Head of caudate nucleus (tissue), 42 donors: Measurements from ENCODE around the gene ZKSCAN2.

Experiments used
- DNase-seq, 42 donors: peaks; one replicate each; pipeline versions ENCODE4 v3.0.0 to v3.0.0-alpha.2; 2020 to 2021; ENCODE audit warnings: mixed read lengths in 7 of 42
- intact Hi-C: fragments of 100-400 bp; cut with DNase I; formaldehyde crosslinking; loops from one replicate; pipeline ENCODE4 v1.15.0; 2022

The ZKSCAN2 gene

DNA sequence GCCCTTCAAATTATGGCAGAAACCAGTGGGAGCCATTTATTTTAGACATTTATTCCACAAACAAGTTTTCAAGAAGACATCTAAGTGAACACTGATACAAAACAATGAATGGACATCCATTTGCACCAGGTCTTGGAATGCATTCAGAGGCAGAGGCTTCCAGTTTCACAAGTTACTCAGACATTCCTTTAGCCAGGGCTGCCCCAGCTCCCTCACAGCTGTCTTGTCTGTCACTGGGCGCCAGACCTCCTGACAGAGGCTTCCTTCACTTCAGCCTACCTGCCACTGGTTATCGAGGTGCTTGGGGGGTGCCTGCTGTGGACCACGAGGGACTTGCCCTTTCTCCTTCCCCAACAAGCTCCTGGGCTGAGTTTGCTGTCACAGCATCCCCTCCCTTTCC lies 21.7 kb downstream of the ZKSCAN2 start:
- DNase-seq = no peak
- intact Hi-C loops = no loop called here

DNA sequence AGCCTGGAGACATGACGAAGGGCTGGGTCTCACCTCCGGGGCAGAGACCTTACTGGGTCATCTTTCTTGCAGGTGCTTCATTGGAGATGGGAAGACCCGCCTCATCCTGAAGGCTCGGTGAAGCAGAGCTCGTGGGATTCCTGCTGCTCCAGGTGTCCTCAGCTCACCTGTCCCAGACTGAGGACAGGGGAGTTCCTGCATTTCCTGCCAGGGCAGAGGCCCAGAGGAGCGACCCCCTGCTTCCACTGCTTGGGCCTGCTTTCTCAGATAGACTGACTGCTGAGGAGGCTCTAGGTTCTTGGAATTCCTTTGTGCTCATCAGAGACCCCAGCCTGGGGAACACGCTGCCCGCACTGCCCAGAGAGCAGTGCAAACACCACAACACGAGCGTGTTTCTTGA lies 29.3 kb downstream of the ZKSCAN2 start:
- no peak for DNase-seq
- intact Hi-C loops = loop anchor here (10.0 kb wide), 1 partner anchor 164 kb away; no protein-coding TSS in a partner anchor

DNA sequence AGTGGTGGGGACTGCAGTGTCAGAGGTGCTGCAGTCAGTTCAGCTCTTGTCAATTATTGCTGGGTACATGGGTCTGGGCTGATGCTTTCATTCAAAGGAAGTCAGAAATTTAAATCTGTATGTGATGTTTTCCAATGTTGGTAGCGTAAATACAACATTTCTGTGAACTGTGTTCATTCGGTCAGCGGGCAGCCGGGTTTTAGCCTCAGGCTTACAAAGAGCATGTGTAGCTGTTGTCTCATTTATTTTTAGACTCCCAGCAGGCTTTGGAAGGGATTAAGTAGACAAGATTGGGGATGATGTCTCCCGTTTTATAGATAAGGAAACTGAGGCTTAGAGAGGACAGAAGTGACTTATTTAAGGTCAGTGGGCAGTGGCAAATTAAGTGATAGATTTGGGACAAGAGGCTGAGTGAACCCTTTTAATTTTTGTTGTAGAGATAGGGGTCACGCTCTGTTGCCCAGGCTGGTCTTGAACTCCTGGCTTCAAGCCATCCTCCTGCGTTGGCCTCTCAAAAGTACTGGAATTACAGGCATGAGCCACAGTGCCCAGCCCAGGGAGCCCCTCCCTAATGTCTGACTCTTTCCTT lies 32.8 kb downstream of the ZKSCAN2 start:
- no peak for DNase-seq
- intact Hi-C loops = loop anchor here (10.0 kb wide), 1 partner anchor 160 kb away; no protein-coding TSS in a partner anchor

DNA sequence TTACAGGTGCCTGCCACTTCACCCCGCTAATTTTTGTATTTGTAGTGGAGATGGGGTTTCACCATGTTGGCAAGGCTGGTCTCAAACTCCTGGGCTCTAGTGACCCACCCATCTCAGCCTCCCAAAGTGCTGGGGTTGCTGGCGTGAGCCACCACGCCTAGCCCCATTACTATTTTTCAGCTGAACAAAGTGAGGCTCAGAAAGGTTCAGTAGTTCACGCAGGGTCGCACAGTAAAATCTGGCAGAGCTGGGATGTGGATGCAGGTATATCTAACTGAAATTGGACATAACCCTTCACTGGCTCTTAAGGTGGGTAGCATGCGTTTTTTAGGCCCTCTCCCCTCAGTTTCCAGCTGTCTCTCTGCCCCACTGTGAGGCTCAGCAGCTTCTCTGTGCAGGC lies 33.7 kb downstream of the ZKSCAN2 start:
- no peak for DNase-seq
- intact Hi-C loops = loop anchor here (10.0 kb wide), 1 partner anchor 159 kb away; no protein-coding TSS in a partner anchor

DNA sequence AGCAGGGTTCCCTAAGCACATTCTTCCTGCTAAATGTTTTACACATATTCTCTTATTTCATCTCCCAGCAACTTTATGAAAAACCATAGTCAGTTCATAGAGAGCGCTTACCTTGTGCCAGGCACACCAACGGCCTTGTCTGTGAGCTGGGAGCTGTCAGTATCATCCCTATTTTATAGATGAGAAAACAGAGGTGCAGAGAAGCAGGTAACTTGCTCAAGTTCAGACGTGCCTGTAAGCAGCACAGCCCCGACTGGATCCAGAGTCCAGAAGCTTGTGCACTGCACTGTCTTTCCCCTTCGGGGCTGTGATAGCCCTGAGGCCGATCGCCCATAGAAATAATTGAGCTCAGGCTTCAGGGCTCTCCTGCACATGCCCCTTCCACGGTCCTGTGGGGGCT lies 34.7 kb downstream of the ZKSCAN2 start:
- no peak for DNase-seq
- intact Hi-C loops = loop anchor here (10.0 kb wide), 1 partner anchor 158 kb away; no protein-coding TSS in a partner anchor

DNA sequence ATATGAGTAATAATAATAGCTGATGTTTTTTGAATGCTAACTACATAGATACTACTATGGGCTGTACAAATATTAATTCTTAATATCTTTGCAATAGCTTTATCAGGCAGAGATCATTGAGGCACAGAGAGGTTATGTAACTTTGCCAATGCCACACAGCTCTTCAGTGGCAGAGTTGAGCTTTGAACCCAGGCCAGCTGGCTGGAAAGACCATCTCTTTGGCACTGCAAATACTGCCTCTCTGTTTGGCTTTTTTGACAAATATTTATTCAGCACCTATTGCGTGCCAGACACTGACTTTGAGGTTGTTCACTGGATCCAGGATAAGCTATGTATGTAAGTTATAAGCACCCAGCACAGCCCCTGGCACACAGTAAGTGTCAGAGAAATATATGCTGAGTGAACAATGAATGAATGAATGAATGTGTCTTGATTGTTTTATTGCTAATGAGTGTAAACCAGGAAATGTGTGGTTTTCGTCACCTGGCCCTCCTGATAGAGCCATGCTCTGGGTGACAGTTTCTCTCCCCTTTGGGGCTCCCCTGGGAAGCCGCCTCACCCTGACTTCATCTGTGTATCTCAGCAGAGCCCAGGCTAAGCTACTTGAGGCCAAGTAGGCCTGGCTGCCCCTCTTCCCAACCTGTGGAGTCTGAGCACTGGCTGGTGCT lies 38.4 kb downstream of the ZKSCAN2 start:
- DNase-seq = no peak

DNA sequence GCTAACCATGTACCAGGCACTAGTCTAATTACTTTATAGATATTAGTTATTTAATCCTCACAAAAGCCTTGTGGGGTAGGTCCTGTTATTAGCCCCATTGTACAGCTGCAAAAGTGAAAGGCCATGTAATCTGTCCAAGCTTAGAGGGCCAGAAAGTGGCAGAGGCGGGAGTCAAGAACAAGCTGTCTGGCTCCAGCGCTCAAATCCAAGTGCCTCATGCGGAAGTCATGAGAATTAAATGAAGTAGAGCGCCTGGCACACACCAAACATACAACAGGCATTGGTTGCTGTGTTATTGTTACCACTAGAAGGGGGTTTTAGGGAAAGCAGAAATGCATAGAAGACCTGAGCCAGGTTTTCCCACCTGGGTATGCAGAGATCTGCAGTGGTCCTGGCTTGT lies 39.7 kb downstream of the ZKSCAN2 start:
- no peak for DNase-seq
- intact Hi-C loops = no loop called here

More for the DNA sequence above, 38.4 kb downstream of the ZKSCAN2 start:
- intact Hi-C loops = no loop called here

DNA sequence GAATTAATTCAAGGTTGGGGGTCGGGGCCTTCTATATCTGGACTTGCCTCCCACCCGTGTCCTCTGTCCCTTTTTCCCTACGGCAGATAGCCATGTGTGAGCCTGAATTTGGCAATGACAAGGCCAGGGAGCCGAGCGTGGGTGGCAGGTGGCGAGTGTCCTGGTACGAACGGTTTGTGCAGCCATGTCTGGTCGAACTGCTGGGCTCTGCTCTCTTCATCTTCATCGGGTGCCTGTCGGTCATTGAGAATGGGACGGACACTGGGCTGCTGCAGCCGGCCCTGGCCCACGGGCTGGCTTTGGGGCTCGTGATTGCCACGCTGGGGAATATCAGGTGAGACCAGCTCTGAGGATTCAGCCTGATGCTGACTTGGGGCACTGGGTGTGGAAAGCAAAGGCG lies 40.5 kb downstream of the ZKSCAN2 start:
- DNase-seq = no peak

DNA sequence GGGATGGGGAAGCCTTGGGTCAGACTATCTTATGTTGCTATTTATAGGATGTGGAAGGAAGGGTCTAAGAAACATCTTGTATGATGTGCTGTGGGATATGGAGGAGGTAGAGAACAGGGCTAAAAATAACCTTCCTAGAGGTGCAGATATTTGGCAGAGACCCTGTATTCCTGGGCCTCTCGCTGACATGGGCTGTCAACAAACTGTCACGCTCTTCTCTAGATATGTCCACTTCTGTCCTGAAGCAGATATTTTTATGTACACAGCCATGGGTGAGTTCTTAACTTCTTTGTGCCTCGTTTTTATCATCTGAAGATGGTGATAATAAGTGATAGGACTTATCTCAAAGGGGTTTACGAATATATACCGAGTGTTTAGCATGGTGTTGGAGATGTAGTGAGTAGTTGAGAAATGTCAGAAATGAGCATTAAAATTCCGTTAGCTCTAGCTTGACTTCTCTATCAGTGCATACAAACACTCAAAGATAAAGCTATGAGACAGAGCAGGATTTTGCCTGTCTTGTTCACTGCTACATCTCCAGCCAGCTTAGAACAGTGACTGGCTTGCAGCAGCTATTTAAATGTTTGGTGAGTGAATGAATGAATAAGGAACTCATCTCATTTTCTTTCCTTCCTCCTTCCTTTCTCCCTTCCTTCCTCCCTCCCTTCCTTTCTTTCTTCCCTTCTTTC lies 43.8 kb downstream of the ZKSCAN2 start:
- intact Hi-C loops = no loop called here
- DNase-seq = no peak

More for the DNA sequence above, 40.5 kb downstream of the ZKSCAN2 start:
- intact Hi-C loops = no loop called here

DNA sequence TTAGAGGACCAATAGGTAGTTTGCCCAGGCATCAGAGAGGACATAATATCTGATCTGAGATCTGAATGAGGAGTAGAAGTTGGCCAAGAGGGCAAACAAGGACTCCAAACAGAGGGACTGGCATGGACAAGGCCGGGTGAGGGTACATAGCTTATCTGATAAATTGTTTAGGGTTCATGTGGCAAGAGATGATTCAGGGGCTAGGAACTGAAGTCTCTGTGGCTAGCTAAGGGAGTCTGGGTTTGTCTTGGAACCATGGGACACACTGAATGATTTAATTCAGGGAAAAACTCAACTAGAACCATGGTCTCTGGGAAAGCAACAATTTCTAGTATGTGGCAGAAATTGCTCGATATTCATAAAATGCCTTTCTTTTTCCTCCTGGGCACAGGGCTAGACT lies 45.0 kb downstream of the ZKSCAN2 start:
- intact Hi-C loops = no loop called here
- DNase-seq = no peak

DNA sequence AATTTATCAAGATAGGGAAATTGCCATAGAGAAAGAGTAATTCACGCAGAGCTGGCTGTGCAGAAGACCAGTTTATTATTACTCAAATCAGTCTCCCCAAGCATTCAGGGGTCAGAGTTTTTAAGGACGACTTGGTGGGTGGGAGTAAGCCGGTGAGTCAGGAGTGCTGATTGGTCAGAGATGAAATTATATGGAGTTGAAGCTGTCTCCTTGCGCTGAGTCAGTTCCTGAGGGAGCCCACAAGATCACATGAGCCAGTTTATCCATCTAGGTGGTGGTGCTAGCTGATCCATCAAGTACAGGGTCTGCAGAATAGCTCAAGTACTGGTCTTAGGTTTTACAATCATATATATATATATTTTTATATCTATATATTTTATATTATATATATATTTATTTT lies 46.9 kb downstream of the ZKSCAN2 start:
- DNase-seq = no peak
- intact Hi-C loops = no loop called here

DNA sequence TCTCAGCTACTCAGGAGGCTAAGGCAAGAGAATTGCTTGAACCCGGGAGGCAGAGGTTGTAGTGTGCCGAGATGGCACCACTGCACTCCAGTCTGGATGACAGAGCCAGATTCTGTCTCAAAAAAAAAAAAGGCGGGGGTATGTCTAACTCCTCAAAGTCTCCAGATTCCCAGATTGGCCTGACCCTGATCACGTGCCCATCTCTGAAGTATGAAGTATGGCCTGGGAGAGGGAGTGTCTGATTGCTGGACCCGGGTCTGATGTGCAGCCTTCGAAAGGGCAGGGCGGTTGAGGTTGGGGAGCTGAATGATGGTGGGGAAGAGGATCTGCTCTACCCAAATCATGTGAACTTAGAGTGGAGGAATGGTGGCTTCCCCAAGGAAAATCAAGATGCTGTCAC lies 58.2 kb downstream of the ZKSCAN2 start:
- intact Hi-C loops = no loop called here
- no peak for DNase-seq

DNA sequence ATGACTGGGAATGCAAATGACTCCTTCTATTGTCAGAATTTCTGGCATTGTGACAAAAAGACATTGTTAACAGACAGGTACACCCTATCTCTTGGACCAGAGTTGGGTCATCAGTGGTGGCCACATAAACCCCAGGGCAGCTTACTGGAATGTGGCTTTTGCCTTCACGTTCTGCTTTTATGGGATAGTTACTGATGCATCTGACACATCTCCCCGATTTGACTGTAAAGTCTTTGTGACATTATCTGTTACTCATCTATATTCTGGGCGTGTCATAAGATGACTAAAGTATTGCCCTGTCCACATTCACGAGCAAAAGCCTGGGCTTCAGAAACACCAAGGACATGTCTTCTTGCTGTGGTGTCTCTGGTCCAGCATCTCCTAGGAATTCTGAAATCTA lies 59.6 kb downstream of the ZKSCAN2 start:
- intact Hi-C loops = no loop called here
- no peak for DNase-seq

DNA sequence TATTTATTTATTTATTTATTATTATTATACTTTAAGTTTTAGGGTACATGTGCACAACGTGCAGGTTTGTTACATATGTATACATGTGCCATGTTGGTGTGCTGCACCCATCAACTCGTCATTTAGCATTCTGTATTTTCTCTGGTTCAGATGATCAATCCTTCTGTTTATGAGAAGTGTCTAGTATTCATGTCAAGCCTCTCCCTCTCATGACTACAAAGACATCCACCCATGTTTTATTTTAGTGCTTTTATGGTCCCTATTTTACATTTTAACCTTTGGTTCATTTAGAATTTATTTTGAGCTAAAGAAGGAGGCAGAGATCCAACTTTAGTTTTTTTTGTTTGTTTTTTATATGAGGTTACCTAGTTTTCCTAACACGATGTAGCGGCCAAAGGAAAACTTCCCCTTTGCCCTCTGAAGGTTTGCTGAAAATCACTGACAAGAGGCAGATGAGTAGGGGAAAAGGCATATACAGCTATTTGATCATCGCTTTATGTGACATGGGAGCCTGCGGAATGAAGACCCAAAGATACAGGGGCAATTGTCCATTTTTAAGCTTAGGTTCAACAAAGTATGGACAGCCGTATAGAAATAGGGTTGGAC lies 63.3 kb downstream of the ZKSCAN2 start:
- intact Hi-C loops = no loop called here
- DNase-seq = no peak

DNA sequence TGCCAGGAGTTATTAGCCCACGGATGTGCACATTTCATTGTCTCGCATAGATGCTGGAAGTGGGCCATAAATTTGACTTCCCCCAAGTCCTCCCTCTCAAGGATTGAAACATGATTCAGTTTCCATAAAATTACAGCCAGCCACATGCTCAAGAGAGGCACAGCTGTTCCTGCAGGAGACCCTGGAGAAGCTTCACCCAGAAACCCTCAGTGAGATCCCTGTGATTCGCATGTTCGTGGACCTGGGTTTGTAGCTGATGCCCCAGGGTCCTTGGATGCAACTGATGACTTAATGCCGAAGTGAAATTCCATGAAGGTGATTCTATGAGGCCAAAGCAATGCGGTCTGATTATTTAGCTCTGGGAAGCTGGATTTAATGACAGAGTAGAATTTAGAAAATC lies 65.5 kb downstream of the ZKSCAN2 start:
- no peak for DNase-seq
- intact Hi-C loops = no loop called here

DNA sequence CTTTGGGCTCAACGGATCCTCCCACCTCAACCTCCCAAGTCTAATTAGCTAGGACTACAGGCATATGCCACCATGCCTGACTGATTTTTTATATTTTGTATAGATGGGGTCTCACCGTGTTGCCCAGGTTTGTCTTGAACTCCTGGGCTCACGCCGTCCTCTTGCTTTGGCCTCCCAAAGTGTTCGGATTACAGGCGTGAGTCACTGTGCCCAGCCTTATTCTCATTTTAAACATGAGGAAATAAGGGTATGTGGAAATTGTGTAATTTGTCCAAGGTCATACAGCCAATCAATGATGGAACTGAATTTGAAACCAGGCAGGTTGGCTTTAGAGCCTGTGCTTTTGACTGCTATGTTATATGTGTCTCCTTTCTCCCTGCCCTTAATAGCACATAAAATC lies 68.3 kb downstream of the ZKSCAN2 start:
- intact Hi-C loops = no loop called here
- DNase-seq = no peak

DNA sequence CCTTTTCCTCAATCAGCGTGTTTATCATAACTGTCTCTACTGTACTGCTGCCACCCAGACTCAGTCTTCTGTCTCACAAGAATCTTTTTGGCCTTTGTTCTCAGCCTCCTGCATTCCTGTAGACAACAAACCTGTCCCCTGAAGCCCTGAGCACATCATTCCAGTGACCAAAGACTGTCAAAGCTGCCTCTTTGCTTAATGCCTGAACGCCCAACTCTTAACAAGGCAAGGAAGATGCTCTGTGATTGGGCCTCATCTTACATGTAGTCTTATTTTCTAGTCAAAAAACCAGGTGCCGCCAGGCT lies 70.2 kb downstream of the ZKSCAN2 start:
- intact Hi-C loops = no loop called here
- no peak for DNase-seq
